OCI-LY7 (cell line): ENCODE results near the gene LSR.

Experiments
- CTCF ChIP-seq: fragments of 200-600 bp; sonication (generic); conservative IDR thresholded peaks from 2 replicates; pipeline ENCODE4 v1.5.1; 2014; ENCODE audit warnings: mild to moderate bottlenecking, antibody characterized with exemption, low read length, moderate library complexity, mixed read lengths
- EZH2phosphoT487 ChIP-seq: fragments of 200-600 bp; sonication (generic); IDR thresholded peaks from 2 replicates; pipeline ENCODE4 v1.6.1; 2018; ENCODE audit warnings: low read depth, borderline replicate concordance, mild to moderate bottlenecking, mixed run types, antibody characterized with exemption, low read length, moderate library complexity, mixed read lengths

GRCh38 chr19:35270381-35270811, 21.6 kb downstream of the LSR start:
- TF ChIP-seq CTCF (no peak), EZH2phosphoT487 (no peak)
